KG1 (cell line): ENCODE measurements around the gene PAPOLA.
"Not testable (repeated sequence)": the region's sequence is repeated elsewhere in the genome, so short reads cannot be mapped to it uniquely, and the experiment has no call there.

Experiments used
- DNase-seq: peaks from one replicate; lab custom pipeline; 2025; lab: John Stamatoyannopoulos, UW

The PAPOLA gene

DNA sequence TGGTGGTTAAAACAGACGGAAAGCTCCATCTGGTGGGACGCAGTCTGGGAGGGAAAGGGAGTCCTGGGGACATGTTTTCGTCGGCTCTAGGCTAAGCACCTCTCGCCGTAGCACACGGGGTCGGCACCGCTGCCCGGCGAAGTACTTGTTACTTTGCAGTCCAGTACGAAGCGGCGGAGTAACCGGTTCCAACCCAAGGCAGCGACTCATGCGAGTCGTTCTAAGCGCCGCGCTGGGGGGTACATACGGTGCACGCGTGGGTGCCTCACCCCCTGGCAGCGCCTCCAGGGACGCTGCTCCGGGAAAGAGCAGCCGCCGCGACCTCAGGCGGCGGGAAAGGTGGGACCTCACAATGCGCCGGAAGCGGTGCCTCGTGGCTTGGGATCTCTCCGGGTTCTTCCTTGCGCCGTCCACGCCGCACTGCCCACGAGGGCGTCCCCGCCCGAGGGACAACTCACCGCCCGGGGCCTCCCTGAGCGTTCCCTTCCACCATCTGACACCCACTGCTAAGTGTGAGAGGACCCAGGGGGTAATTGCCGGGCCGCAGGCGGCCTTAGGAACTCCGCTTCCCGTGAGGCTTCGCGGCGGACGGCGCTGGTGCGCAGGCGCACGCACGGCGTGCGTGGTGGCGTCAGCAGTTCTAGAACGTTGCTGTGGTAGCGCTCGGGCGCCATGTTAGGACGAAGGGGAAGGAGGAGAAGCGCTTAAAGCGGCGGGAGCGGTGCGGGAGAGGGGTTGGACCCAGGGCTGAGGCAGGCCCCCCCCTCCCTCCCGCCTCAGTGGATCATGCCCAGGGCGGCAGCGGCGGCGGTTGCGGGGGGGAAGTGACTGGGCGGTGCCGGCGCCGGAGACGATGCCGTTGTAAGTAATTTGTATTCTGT, at the start of gene PAPOLA:
Gene PAPOLA, plus strand, starts transcription at position 643 of the 881 bp plus-strand sequence. Its CDS starts 211 bp downstream, at position 854.
- peak; percentile 94 for DNase-seq

DNA sequence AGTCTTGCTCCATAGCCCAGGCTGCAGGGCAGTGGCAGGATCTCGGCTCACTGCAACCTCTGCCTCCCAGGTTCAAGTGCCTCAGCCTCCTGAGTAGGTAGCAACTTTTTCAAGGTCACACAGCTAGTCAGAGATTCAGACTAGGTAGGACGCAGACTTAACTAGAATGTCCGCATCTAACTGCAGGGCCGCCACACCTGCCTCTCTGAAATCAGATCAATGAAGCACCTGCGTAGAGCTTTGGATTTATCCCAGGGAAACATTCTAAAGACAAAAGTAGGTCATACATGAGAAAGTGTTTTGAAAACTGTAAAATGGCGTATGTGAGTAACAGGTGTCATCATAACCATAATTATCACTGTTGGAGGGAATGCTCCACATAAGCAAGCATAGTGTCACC, 49.5 kb upstream of the PAPOLA start:
- no peak for DNase-seq

DNA sequence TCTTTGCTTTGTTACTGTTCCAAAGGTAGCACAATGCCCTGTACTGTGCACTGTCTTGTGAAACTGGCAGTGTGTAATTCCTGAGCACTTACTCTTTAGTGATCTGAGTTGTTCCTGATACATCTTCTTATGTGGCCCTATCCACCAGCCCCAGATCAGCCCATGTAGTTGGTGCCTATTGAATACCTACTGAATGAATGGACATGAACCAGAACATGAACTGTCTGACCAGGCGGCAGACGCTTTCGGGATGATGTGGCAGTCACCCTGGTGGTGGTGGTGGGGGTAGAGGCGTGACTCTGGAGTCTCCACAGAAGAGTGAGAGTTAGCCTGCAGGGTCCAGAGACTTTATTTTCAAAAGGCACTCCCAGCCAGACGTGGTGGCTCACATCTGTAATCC, 46.6 kb upstream of the PAPOLA start:
- no peak for DNase-seq

DNA sequence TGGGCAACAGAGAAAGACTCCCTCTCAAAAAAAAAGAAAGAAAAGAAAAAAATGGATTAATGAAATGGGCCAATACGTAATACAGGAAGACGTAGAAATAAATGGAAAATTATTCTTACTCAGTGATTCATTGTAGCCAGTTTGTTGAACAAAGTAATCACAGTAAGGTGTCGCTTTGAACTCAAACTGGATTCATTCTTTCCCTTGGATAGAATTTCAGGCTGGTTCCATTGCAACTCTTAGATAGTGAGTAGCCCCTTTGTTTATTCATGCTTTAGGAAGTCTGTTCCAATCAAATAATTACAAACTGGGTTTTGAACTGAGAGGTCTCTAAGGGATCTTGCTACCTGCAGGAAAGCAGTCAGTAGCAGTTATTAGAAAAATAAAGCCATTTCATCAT, 42.3 kb upstream of the PAPOLA start:
- DNase-seq: no peak

DNA sequence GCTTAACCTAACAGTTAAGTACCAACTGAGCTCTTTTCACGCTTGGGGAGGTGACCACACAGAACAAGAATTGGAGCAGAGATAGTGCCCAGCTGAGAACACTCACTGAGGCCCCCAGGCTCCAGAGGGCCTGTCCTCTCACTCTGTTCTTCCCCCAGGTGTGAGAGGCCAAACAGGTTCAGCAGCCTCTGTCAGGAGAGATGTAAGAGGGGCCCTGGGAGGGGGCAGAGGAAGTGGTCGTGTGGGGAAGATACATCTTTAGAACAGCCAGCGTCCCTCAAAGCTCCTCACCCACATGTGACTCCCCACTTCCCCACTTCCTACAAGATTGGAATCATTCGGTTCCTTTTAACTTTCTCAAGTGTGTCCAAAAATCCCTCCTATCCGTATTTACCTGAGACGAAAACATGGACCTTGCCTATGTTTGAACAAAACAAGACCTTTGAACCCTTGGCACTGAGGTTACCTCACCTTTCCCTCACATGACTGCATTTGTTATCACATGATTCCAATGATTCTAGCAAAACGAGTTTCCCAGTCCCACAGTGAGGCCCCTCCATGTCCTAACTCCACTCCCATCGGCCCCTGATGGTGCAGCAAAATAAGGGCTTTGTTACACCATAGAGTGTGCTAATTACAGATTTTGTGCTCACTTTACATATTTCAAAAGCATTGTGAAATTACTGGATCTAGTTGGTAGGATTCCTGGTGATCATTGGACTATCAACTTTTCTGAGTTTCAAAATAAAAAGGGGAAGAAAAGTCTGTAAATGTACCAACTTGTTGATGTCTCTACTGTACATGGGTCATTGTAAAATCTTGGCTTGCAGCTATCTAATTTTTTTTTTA, 40.0 kb upstream of the PAPOLA start:
- no peak for DNase-seq

DNA sequence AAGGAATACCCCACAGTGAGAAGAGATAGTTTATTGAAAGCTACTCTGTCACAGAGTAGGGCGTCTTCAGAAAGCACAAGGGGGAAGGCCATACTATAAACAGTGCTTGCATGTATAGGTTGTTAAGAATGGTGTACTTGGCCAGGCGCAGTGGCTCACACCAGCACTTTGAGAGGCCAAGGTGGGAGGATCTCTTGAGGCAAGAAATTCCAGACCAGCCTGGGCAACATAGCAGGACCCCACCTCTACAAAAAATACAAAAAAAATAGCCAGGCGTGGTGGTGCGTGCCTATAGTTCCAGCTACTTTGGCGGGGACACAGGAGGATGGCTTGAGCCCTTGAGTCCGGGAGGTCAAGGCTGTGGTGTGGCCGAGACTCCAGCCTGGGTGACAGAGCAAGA, 38.0 kb upstream of the PAPOLA start:
- no peak for DNase-seq

DNA sequence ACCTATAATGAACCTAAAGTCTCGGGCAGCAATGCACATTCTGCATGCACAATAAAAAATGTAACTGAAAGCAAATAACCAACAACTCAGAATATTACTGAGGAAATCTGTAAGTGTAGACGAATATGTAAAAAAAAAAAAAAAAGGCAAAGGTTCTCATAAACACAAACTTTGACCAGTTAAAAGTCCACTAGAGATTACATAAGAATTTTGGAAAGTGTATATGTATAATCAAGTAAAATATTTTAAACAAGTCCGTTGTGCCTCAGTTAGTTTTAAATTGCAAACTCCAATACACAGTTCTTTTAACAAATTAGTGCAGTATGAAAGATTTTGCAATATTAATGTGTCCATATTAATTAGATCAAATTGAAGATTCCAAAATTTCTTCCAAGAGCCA, 35.3 kb upstream of the PAPOLA start:
- no peak for DNase-seq

DNA sequence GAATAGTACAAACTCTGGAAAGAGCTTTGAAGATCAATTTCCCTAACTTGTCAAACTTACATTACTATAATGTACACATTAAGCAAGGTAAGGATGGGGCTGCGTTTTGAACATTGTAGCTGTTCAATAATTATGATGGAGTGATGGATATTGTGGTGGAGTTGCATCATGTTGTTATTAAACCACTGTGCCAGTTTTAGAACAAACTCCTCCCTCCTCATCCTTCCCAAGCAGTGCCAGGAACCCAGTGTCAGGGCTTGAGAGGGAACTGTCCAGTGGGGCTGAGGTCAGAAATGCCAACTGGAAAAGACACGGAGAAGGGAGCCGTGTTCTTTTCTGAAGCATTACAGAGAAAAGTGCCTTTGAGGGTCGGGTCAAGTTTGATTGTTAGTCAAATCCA, 31.9 kb upstream of the PAPOLA start:
- DNase-seq: no peak

DNA sequence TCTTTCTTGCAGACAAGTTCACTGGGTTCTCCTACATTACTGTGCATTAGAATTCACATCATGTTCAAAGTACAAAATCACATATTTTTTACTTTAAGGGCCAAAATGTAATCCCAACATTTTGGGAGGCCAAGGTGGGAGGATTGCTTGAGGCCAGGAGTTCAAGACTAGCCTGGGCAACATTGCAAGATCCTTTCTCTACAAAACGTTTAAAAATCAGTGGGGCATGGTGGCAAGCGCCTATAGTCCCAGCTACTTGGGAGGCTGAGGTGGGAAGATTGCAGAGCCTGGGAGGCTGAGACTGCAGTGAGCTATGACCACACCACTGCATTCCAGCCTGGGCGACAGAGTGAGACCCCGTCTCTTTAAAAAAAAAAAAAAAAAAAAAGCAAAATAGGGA, 31.2 kb upstream of the PAPOLA start:
- DNase-seq: not testable (repeated sequence)

DNA sequence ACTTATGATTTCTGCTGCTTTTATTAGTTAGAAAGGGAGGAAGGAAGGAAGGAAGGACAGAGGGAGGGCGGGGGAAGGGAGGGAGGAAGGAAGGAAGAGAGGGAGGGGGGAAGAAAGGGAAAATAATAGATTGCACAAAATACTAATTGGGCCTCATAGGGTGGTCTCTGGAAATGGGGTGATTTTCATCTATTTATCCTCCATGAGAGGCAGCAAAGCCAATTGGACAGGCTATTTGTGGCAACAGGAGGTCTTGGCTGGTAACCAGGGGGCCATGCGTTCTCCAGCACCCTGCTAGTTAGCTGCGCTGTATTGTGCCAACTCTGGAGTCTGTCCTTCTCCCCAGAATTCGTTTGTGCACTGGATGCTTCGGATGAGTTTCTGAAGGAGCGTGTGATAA, 24.1 kb upstream of the PAPOLA start:
- no peak for DNase-seq

DNA sequence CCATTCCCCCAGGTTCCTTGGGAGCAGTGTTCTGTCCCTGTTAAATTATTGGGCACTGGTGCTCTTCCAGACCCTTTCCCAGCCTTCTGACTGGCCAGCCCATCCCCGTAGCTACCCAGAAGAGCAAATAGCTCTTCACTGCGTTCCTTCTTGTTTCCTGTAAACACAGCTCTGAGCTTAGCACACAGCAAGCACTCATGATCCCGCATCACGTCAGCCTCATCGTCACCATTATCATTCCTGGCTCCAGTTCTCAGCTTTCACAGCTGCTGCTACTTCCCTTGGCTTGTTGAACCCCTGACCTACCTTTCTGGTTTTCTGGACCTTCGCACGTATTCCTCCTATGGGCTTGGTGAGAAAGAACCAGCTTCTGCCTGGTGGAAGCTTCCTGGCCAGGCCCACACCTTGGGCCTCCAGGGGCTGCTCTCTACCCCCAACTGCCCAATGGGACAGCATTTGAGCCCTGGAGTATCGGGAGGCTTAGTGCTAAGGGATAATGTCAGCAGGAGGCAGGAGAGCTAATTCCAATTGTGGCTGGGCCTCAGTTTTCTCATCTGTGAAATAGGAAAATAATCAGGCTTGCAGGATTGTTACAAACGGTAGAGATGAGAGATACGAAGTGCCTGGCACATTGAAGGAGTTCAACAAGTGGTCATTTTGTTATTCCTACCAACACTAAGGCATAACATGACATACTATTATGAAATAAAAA, 22.6 kb upstream of the PAPOLA start:
- DNase-seq: no peak

DNA sequence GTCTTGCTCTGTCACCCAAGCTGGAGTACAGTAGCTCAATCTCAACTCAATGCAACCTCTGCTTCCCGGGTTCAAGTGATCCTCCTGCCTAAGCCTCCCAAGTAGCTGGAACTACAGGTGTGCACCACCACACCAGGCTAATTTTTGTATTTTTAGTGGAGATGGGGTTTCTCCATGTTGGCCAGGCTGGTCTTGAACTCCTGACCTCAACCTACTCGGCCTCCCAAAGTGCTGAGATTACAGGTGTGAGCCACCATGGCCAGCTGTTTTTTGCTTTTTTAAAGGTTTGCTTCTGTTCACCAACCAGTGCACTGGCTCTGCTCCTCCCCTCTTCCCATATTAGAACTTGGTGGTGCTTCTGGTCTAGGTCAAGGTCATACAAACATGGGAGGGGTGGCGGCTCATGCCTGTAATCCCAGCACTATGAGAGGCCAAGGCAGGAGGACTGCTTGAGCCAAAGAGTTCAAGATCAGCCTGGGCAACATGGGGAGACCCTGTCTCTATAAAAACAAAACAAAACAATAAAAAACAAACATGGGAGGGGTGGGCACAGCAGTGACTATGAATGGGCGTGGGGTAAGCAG, 20.4 kb upstream of the PAPOLA start:
- DNase-seq: no peak

DNA sequence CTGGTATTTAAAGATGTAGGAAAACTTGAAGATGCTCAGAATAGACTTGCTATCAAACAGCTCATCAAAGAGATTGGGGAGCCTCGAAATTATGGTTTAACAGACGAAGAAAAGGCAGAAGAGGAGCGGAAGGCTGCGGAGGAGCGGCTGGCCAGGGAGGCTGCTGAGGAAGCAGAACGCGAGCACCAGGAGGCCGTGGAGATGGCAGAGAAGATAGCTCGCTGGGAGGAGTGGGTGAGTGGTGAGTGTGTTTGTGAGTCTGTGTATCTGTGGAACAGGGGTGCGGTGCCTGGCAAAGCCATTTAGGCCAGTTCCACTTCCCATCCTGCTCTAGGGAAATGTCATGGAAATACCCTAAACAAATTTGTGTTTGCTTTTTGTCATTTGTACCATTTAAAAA, 19.2 kb upstream of the PAPOLA start:
- no peak for DNase-seq

DNA sequence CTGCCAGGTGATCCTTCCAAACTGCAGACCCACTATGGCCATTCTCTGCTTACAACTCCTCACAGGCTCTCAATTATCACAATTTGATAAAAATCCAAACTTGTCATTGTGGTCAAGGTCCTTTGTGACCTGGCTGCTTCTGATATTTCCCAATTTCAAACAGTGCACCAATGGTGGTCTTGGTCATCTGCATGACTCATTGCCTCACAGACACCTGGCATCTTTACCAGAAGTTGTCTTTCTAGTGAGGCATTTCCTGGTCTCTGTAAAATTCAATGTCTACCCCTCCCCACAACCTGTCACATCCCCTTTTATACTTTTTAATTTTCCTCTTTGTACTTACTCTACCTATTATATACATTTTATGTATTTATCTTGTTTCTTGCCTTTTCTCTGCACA, 17.8 kb upstream of the PAPOLA start:
- DNase-seq: no peak

DNA sequence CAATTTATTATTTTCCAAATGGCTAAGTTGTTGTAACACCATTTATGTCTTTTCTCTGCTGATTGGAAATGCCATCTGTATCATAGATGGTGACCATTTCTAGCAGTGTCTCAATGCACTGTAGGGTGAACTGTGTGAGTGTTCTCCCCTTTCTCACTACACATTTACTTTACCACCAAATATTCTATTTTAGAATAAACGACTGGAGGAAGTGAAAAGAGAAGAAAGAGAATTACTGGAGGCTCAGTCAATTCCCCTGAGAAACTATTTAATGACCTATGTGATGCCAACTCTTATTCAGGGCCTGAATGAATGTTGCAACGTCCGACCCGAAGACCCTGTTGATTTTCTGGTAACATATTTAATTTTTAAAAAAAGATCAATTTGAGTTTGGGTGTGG, 15.5 kb upstream of the PAPOLA start:
- DNase-seq: no peak

DNA sequence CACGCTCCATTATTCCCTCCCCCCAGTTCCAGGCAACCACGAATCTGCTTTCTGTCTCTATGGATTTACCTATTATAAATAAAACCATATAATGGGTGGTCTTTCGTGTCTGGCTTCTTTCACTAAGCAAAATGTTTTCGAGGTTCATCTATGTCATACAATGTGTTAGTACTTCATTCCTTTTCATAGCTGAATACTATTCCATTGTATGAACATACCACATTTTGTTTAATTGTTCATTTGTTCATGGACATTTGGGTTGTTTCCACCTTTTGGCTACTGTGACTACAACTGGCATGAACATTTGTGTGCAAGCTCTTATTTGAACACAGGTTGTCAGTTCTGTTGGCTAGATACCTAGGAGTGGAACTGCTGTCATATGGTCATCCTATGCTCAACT, 12.9 kb upstream of the PAPOLA start:
- no peak for DNase-seq

DNA sequence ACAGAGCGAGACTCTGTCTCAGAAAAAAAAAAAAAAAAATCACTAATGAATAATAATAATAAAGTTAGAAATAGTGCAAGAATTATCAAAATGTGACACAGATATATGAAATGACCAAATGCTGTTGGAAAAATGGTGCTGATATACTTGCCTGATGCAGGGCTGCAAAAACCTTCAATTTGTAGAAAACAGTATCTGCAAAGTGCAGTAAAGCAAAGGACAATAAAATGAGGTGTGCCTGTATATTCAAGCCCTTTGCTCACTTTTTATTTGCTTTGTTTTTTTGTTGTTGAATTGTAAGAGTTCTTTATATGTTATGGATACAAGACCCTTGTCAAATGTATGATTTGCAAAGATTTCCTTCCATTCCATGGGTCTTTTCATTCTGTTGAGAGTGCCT, 9.0 kb upstream of the PAPOLA start:
- no peak for DNase-seq

DNA sequence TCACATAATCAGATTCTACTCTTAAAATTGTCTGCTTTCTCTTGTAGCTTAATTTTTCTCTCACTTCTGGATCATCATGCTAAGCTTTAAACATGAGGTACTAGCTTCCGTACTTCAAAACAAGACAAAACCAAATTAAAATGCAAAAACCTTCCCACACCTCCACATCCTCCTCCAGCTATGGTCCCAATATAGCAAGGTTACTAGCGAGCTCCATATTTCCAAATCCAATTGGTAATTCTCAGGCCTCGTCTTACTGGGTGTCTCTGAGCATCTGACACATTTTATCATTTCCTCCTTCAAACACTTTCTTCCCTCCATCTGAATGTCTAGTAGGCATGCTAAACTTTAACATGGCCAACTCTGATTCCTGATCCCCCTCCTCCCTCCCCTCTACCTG, 7.9 kb upstream of the PAPOLA start:
- no peak for DNase-seq

DNA sequence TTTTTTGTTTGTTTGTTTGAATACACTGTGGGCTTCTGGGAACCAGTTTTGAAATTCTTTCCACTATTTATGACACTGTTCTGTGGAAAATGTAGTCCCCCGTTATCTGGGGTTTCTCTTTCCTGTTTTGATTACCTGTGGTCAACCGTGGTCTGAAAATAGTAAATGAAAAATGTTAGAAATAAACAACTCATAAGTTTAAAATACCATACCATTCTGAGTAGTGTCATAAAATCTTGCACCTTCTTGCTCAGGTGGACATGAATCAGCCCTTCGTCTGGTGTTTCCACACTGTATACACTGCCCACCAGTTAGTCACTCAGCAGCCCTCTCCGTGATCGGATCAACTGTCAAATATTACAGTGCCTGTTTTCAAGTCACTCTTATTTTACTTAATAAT, 5.1 kb upstream of the PAPOLA start:
- DNase-seq: no peak

DNA sequence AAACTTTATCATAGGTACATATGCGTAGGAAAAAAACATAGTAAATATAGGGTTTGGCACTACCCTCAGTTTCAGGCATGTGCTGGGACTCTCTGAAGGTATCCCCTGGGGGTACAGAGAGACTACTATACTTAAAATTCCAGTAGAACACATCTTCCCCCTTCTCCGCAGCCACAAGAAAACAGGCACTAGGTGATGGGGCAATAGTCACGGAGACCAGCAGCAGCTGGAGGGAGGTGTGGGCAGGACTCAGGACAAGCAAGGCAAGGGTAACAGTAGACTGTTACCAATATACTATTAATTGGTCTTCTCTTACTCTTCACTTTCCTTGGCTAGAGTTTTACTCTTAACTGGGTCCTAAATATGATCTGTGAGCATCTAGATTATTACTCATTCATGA, 4.6 kb upstream of the PAPOLA start:
- no peak for DNase-seq

DNA sequence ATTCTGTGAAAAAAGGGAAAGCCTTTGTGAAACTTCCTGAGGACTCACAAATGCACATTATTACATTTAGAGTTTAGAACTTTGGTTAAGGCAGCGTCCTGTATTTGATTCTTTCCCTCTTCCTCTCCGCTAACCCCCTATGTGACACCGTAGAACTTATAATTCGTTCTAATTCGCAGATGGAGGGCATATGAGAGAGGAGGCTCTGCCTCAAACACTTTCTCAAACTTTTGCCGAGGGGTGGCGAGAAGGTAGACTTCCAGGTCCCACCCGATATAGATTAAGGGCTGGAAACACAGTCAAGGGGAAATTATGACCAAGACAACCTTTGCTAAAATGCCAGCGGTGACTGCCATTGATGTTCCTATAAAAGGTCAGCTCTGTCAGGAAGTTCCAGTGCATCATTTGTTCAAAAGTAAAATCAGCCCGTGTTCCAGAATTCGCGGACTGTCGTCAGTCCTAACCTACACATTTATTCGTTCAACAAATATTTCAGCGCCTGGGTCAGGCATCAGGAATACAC, 904 bp upstream of the PAPOLA start:
- DNase-seq: peak; percentile 38
